Measurements from ENCODE around the gene RTP5.

- TF ChIP-seq EZH2 (IDR thresholded peaks at IDR 0.05; ENCODE audit: insufficient read depth, poor library complexity, severe bottlenecking) (no peak), EZH2phosphoT487 (IDR thresholded peaks at IDR 0.05; ENCODE audit: insufficient read depth, low read depth) (0 out of 2 replicates have a peak, but pooled peaks have one; percentile 59)
These were observed 23.0 kb downstream of the RTP5 start for GRCh38 chr2:241892299-241893137.

Data from GM23248 (cell line).